Measurements from ENCODE around the gene NFIB. TPM values are rescaled to one million over a fixed set of nuclear protein-coding genes. Genes with fewer than 3 reads are reported as not detected.

NFIB gene
- total RNA-seq, 1 donor from 2014 or later: 99.4 TPM

DNA sequence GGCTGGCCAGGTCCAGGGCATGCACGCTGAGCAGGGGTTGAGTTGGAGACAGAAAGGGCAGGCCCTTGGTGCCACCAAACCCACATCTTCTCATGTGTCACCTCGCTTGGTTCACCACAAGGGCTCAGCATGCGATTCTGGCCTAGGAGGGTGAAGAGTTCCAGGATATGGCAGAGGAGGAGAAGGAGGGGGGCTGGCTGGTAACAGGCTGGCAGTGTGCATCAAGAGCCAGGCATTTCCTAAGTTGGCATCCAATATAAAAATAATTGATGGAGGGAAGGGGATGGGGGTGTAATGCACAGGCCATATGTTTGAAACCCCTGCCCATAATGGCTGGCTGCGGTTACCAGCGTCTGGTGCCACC is 255.6 kb downstream of the NFIB start:
- intact Hi-C loops (cut with DNase I): no loop called here
- Histone ChIP-seq H3K9me3 (no peaks in the 10 kb centered on the region), H3K27me3 (no peaks in the 10 kb centered on the region), H3K4me3 (no peak overlapping the region), H3K4me1 (no peaks in the 10 kb centered on the region), H3K36me3 (no peaks in the 10 kb centered on the region), H3K27ac (no peak overlapping the region)
- DNase-seq (no peak), ATAC-seq (no peak)
- TF ChIP-seq, protein P1, sequence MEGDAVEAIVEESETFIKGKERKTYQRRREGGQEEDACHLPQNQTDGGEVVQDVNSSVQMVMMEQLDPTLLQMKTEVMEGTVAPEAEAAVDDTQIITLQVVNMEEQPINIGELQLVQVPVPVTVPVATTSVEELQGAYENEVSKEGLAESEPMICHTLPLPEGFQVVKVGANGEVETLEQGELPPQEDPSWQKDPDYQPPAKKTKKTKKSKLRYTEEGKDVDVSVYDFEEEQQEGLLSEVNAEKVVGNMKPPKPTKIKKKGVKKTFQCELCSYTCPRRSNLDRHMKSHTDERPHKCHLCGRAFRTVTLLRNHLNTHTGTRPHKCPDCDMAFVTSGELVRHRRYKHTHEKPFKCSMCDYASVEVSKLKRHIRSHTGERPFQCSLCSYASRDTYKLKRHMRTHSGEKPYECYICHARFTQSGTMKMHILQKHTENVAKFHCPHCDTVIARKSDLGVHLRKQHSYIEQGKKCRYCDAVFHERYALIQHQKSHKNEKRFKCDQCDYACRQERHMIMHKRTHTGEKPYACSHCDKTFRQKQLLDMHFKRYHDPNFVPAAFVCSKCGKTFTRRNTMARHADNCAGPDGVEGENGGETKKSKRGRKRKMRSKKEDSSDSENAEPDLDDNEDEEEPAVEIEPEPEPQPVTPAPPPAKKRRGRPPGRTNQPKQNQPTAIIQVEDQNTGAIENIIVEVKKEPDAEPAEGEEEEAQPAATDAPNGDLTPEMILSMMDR (IDR thresholded peaks at IDR 0.05): no peak

GRCh38 chr9:14057368-14058324 is 256.3 kb downstream of the NFIB start:
- H3K4me3 ChIP-seq: no peak overlapping the region
- TF ChIP-seq, protein P1 (IDR thresholded peaks at IDR 0.05): no peak
- no peak overlapping the region for H3K27ac ChIP-seq
- H3K9me3 ChIP-seq: no peaks in the 10 kb centered on the region
- no peaks in the 10 kb centered on the region for H3K4me1 ChIP-seq
- no peaks in the 10 kb centered on the region for H3K27me3 ChIP-seq
- ATAC-seq (no peak), DNase-seq (no peak)
- intact Hi-C loops (cut with DNase I): no loop called here
- H3K36me3 ChIP-seq: no peaks in the 10 kb centered on the region

GRCh38 chr9:14056316-14056861 is 257.6 kb downstream of the NFIB start:
- intact Hi-C loops (cut with DNase I): no loop called here
- Histone ChIP-seq H3K36me3 (no peaks in the 10 kb centered on the region), H3K4me3 (no peak overlapping the region), H3K9me3 (no peaks in the 10 kb centered on the region), H3K27ac (no peak overlapping the region), H3K4me1 (peaks cover 5% of the 10 kb centered on the region), H3K27me3 (no peaks in the 10 kb centered on the region)
- DNase-seq: no peak
- no peak for ATAC-seq
- TF ChIP-seq, protein P1 (IDR thresholded peaks at IDR 0.05): no peak

DNA sequence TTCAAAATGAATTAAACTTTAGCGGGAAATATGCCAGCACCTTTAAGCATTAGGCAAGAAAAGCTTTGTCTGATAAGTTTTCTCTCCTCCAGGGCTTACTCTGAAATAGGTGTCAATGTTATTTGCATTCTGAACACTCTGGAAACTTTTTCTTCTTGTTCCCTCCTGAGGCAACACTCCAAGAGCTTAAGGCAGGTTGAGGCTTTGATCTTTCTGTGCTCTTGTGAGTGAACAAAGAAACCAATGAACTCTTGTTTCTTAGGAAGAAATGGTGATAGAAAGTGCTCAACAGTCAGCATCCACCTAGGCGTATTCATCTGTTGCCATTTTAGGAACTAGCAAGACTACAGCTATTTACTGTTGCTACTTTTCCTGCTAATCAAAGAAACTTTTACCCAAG is 259.8 kb downstream of the NFIB start:
- DNase-seq: no peak
- intact Hi-C loops (cut with DNase I): no loop called here
- H3K27me3 ChIP-seq: no peaks in the 10 kb centered on the region
- H3K4me3 ChIP-seq: no peak overlapping the region
- no peak overlapping the region for H3K27ac ChIP-seq
- no peak for ATAC-seq
- H3K4me1 ChIP-seq: peaks cover 5% of the 10 kb centered on the region
- H3K9me3 ChIP-seq: no peaks in the 10 kb centered on the region
- H3K36me3 ChIP-seq: no peaks in the 10 kb centered on the region
- TF ChIP-seq, protein P1 (IDR thresholded peaks at IDR 0.05): no peak

DNA sequence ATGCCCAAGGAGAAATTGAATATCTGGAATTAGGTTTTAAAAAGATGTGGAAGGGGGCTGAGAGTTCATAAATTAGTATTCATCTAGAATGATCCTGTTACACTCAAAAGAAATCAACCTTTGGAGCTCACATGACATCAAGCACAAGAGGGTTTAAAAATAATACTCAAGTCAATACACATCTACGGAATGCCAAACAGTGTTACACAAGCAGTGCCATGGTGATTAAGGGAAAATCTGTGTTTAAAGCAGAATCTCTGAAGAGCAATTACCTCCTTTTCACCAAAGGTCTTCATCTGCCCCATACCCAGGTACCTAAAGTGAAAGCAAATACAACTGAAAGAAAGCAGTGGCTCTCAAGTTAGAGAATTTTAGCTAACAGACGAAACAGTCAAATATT is 261.6 kb downstream of the NFIB start:
- intact Hi-C loops (cut with DNase I): no loop called here
- ATAC-seq: no peak

More for the DNA sequence above, 261.6 kb downstream of the NFIB start:
- TF ChIP-seq, protein P1 (IDR thresholded peaks at IDR 0.05): no peak
- no peaks in the 10 kb centered on the region for H3K9me3 ChIP-seq
- no peaks in the 10 kb centered on the region for H3K27me3 ChIP-seq
- no peaks in the 10 kb centered on the region for H3K36me3 ChIP-seq
- H3K4me3 ChIP-seq: no peak overlapping the region
- no peak overlapping the region for H3K27ac ChIP-seq
- no peak for DNase-seq
- peaks cover 5% of the 10 kb centered on the region for H3K4me1 ChIP-seq
